Endothelial cell of umbilical vein (primary cell): ENCODE results near the gene CD109. TPM values are rescaled to one million over a fixed set of nuclear protein-coding genes. Genes with fewer than 3 reads are reported as not detected.

Experiments
- BruUV-seq: library from RNA; stranded (reverse); fragments of 400-500 nt; replicated peaks from 2 replicates; lab custom pipeline; 2021; lab: Mats Ljungman, UMichigan
- CTCF ChIA-PET: fragments of 300-600, 350-600 bp; sonication (Branson Sonifier 250); formaldehyde crosslinking; loops from one replicate; lab custom pipeline; 2021; ENCODE audit warnings: antibody characterized with exemption, inconsistent platforms; lab: Charles Lee
- POLR2A ChIA-PET: fragments of 300-600, 350-600 bp; sonication (Branson Sonifier 250); formaldehyde crosslinking; loops from one replicate; lab custom pipeline; 2021; ENCODE audit warnings: antibody characterized with exemption, inconsistent platforms; lab: Charles Lee
- DNase-seq: peaks from one replicate; pipeline ENCODE4 v3.0.0-alpha.2; 2011; ENCODE audit warnings: low read depth, low spot score
- FAIRE-seq: peaks from 2 replicates; lab custom pipeline; 2011; peaks lifted over from hg19 to GRCh38; lab: Jason Lieb, UNC
- H2AFZ ChIP-seq: 2 replicates; pipeline ENCODE4 v1.6.0; 2012; ENCODE audit warnings: low read depth, low read length, control low read depth, inconsistent platforms
- H3K27ac ChIP-seq: 2 replicates; pipeline ENCODE4 v1.5.1; 2011; ENCODE audit warnings: low read depth, mild to moderate bottlenecking, control low read depth, low read length, moderate library complexity; ENCODE audit not compliant: insufficient read depth
- H3K27me3 ChIP-seq, 2 experiments: 2 replicates each; pipeline versions ENCODE4 v1.6.0 to v1.6.1; 2011; ENCODE audit warnings: low read length in 2 of 2, mixed read lengths in 1 of 2; ENCODE audit not compliant: control insufficient read depth in 2 of 2, insufficient read depth in 2 of 2
- H3K36me3 ChIP-seq, 2 experiments: 2 replicates in 1 of 2; 3 replicates in 1 of 2; pipeline ENCODE4 v1.5.1; 2011; ENCODE audit warnings: low read length in 2 of 2, mild to moderate bottlenecking in 1 of 2, moderate library complexity in 1 of 2; ENCODE audit not compliant: control insufficient read depth in 2 of 2, insufficient read depth in 2 of 2; ENCODE audit errors: extremely low read depth in 1 of 2
- H3K4me1 ChIP-seq: 3 replicates; pipeline ENCODE4 v1.5.1; 2011; ENCODE audit warnings: mild to moderate bottlenecking, low read length; ENCODE audit not compliant: control insufficient read depth, insufficient read depth; ENCODE audit errors: extremely low read depth
- H3K4me2 ChIP-seq: 2 replicates; pipeline ENCODE4 v1.6.1; 2011; ENCODE audit warnings: low read length, control low read depth, mixed read lengths; ENCODE audit not compliant: insufficient read depth
- H3K4me3 ChIP-seq, 3 experiments: fragments of 200-600 bp in 1 of 3; sonication (generic), shearing (Covaris generic) in 1 of 3; replicated peaks in 1 of 3; 2 replicates each; pipeline ENCODE4 v1.5.1; 2011 to 2016; ENCODE audit warnings: control low read depth in 3 of 3, low read length in 3 of 3, mild to moderate bottlenecking in 2 of 3, inconsistent platforms in 1 of 3, low read depth in 1 of 3, moderate library complexity in 1 of 3; ENCODE audit not compliant: insufficient read depth in 1 of 3
- H3K79me2 ChIP-seq: 2 replicates; pipeline ENCODE4 v1.6.0; 2012; ENCODE audit warnings: low read length, inconsistent platforms; ENCODE audit not compliant: control insufficient read depth, insufficient read depth
- H3K9ac ChIP-seq: replicated peaks from 2 replicates; pipeline ENCODE3; 2011; ENCODE audit warnings: low read length, control low read depth; ENCODE audit not compliant: insufficient read depth; ENCODE audit errors: extremely low read depth
- H3K9me1 ChIP-seq: replicated peaks from 3 replicates; pipeline ENCODE4 v1.6.0; 2011; ENCODE audit warnings: mild to moderate bottlenecking, low read length; ENCODE audit not compliant: control insufficient read depth, insufficient read depth; ENCODE audit errors: extremely low read depth
- H3K9me3 ChIP-seq: replicated peaks from 2 replicates; pipeline ENCODE4 v1.5.1; 2012; ENCODE audit warnings: low read length, inconsistent platforms; ENCODE audit not compliant: control insufficient read depth, insufficient read depth
- H4K20me1 ChIP-seq: replicated peaks from 2 replicates; pipeline ENCODE3; 2011; ENCODE audit warnings: mild to moderate bottlenecking, low read length; ENCODE audit not compliant: control insufficient read depth, insufficient read depth; ENCODE audit errors: extremely low read depth
- EZH2 ChIP-seq: IDR thresholded peaks from 2 replicates; pipeline ENCODE4 v1.6.1; 2012; ENCODE audit warnings: borderline replicate concordance, low read depth, mild to moderate bottlenecking, moderate library complexity, low read length, inconsistent platforms; ENCODE audit not compliant: severe bottlenecking
- FOS ChIP-seq: IDR thresholded peaks from 2 replicates; pipeline ENCODE4 v1.6.1; 2011; ENCODE audit warnings: mild to moderate bottlenecking, low read length, moderate library complexity, borderline replicate concordance; ENCODE audit not compliant: insufficient read depth
- GATA2 ChIP-seq: IDR thresholded peaks from 2 replicates; pipeline ENCODE4 v1.7.0; 2011; ENCODE audit warnings: low read depth, mild to moderate bottlenecking, moderate library complexity, mixed read lengths, low read length; ENCODE audit not compliant: insufficient read length, insufficient read depth
- JUN ChIP-seq: IDR thresholded peaks from 2 replicates; pipeline ENCODE4 v1.6.1; 2011; ENCODE audit warnings: borderline replicate concordance, low read depth; ENCODE audit not compliant: insufficient read length, insufficient read depth
- MAX ChIP-seq: IDR thresholded peaks from 2 replicates; pipeline ENCODE4 v1.6.1; 2011; ENCODE audit not compliant: insufficient read depth, insufficient read length
- MYC ChIP-seq: IDR thresholded peaks from one replicate; pipeline ENCODE4 v1.6.1; 2011; ENCODE audit warnings: mild to moderate bottlenecking, low read depth, low read length
- POLR2A ChIP-seq: IDR thresholded peaks from 2 replicates; pipeline ENCODE4 v1.6.1; 2012; ENCODE audit warnings: low read depth, mild to moderate bottlenecking, control low read depth, low read length
- POLR2AphosphoS5 ChIP-seq: IDR thresholded peaks from 2 replicates; pipeline ENCODE4 v1.6.1; 2012; ENCODE audit warnings: low read depth, mild to moderate bottlenecking, control low read depth, low read length, moderate library complexity; ENCODE audit not compliant: insufficient read depth
- dilution Hi-C: fragments of 300-500 bp; cut with MboI; formaldehyde crosslinking; loops from one replicate; pipeline ENCODE4 v1.15.0; 2019; ENCODE audit warnings: low sequenced_read_pairs; ENCODE audit not compliant: extremely low pct_ligation_motif_present
- intact Hi-C: fragments of 100-400 bp; cut with micrococcal nuclease; formaldehyde crosslinking; loops from one replicate; pipeline ENCODE4 v1.10.0; 2022
- polyA plus RNA-seq, 4 experiments: library from polyadenylated mRNA; depleted of rRNA in 3 of 4; stranded (reverse) in 3 of 4; unstranded in 1 of 4; fragments of >200 nt; gene quantifications; 2 replicates each; pipeline versions ENCODE4 v1.2.1 to v1.2.3, GENCODE V29; 2011 to 2012; ENCODE audit warnings: missing spikeins in 1 of 4
- total RNA-seq: library from RNA; stranded (reverse); gene quantifications from 2 replicates; pipeline ENCODE4 v1.2.3, GENCODE V29; 2021
- TF ChIP-seq, protein P1 (sequence below), 2 donors: IDR thresholded peaks; 1 replicate in 1 of 2; 2 replicates in 1 of 2; pipeline ENCODE4 v1.5.1; 2011; ENCODE audit warnings: low read length in 2 of 2, mild to moderate bottlenecking in 2 of 2, moderate library complexity in 2 of 2, control low read depth in 1 of 2, inconsistent platforms in 1 of 2, low read depth in 1 of 2; ENCODE audit not compliant: insufficient read depth in 1 of 2; ENCODE audit errors: extremely low read depth in 1 of 2

CD109 gene
- total and polyA plus RNA-seq, 2 donors (not counting 3 experiments of a cell fraction or from before 2014, with no cell fraction given), result 33.9 to 107 TPM

DNA sequence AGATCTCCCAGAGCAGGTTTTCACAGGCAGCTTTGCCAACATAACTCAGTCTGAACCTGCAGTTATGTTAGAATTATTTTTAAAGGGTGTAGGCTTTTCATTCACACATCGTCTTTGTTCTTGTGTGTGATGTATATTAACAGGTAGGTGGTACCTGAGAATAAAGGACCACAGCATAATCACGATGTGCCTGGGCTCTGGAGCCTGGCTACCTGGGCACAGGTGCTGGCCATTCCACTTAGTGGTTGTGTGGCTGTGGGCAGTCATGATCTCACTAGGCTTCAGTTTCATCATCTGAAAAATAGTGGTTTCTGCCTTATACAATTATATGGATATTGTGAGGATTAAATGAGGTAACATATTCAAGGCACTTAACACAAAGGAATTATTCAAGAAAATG lies 6.4 kb downstream of the CD109 start:
- Histone ChIP-seq H3K79me2 (peaks cover 15% of the 10 kb centered on the region), H3K4me3 (no peak overlapping the region), H4K20me1 (no peaks in the 10 kb centered on the region), H3K4me1 (peaks cover 41% of the 10 kb centered on the region), H3K4me2 (no peak overlapping the region), H3K9me1 (no peaks in the 10 kb centered on the region), H3K9me3 (no peaks in the 10 kb centered on the region), H3K27ac (no peak overlapping the region), H2AFZ (no peak overlapping the region), H3K36me3 (peaks cover 3 to 12% of the 10 kb centered on the region in 2 experiments), H3K27me3 (no peaks in the 10 kb centered on the region), H3K9ac (no peak overlapping the region)
- FAIRE-seq (no peak), DNase-seq (no peak)
- TF ChIP-seq FOS, result no peak
- TF ChIP-seq POLR2AphosphoS5, result no peak
- TF ChIP-seq GATA2, result no peak
- TF ChIP-seq, protein P1, sequence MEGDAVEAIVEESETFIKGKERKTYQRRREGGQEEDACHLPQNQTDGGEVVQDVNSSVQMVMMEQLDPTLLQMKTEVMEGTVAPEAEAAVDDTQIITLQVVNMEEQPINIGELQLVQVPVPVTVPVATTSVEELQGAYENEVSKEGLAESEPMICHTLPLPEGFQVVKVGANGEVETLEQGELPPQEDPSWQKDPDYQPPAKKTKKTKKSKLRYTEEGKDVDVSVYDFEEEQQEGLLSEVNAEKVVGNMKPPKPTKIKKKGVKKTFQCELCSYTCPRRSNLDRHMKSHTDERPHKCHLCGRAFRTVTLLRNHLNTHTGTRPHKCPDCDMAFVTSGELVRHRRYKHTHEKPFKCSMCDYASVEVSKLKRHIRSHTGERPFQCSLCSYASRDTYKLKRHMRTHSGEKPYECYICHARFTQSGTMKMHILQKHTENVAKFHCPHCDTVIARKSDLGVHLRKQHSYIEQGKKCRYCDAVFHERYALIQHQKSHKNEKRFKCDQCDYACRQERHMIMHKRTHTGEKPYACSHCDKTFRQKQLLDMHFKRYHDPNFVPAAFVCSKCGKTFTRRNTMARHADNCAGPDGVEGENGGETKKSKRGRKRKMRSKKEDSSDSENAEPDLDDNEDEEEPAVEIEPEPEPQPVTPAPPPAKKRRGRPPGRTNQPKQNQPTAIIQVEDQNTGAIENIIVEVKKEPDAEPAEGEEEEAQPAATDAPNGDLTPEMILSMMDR (IDR thresholded peaks at IDR 0.05; ENCODE audit: extremely low read depth in 1 of 2, insufficient read depth in 1 of 2, low read depth in 1 of 2, low read length in 2 of 2), result no peak
- no peak for TF ChIP-seq MYC
- TF ChIP-seq MAX, result no peak
- no peak for TF ChIP-seq EZH2
- TF ChIP-seq JUN, result no peak
- TF ChIP-seq POLR2A, result no peak
- intact Hi-C loops (no loop called here), dilution Hi-C loops (no loop called here)
- ChIA-PET POLR2A (interaction anchor here (0.7 kb wide), 1 partner anchor 50 kb away, joined by 3 read pairs; no protein-coding TSS in a partner anchor), CTCF (interaction anchor here (2.6 kb wide), 1 partner anchor 11 kb away, joined by 12 read pairs; no protein-coding TSS in a partner anchor)
- no TSS peak for BruUV-seq
